ENCODE results near the gene KRTAP12-4.
"Not testable (repeated sequence)": the region's sequence is repeated elsewhere in the genome, so short reads cannot be mapped to it uniquely, and the experiment has no call there.

KRTAP12-4 gene

GRCh38 chr21:44700101-44701022 lies 45.9 kb upstream of the KRTAP12-4 start:
- DNase-seq (ENCODE audit: low read depth), result no peak
- TF ChIP-seq CTCF (IDR thresholded peaks at IDR 0.05; ENCODE audit: control insufficient read depth, insufficient read depth, low read depth, low read length, missing control alignments), result no peak
- no peak overlapping the region for H3K4me3 ChIP-seq (ENCODE audit: control insufficient read depth, low read depth, low read length)

- DNase-seq (ENCODE audit: low read depth), result no peak
- TF ChIP-seq CTCF (IDR thresholded peaks at IDR 0.05; ENCODE audit: control insufficient read depth, insufficient read depth, low read depth, low read length, missing control alignments), result no peak
- no peak overlapping the region for H3K4me3 ChIP-seq (ENCODE audit: control insufficient read depth, low read depth, low read length)
These were observed 45.1 kb upstream of the KRTAP12-4 start for GRCh38 chr21:44699502-44700001.

- no peak overlapping the region for H3K4me3 ChIP-seq (ENCODE audit: control insufficient read depth, low read depth, low read length)
- no peak for DNase-seq (ENCODE audit: low read depth)
- TF ChIP-seq CTCF (IDR thresholded peaks at IDR 0.05; ENCODE audit: control insufficient read depth, insufficient read depth, low read depth, low read length, missing control alignments), result no peak
These were observed 43.6 kb upstream of the KRTAP12-4 start for GRCh38 chr21:44697811-44698734.

- H3K4me3 ChIP-seq (ENCODE audit: control insufficient read depth, low read depth, low read length); DNase-seq (ENCODE audit: low read depth): not testable (repeated sequence)
These were observed 42.8 kb upstream of the KRTAP12-4 start, which contains the start of gene KRTAP10-12 for GRCh38 chr21:44697172-44697810. TSS of gene KRTAP10-12 (plus strand) at chr21:44697172. CDS start at chr21:44697202, 30 bp downstream.

GRCh38 chr21:44696572-44696971 lies 42.1 kb upstream of the KRTAP12-4 start:
- TF ChIP-seq CTCF (IDR thresholded peaks at IDR 0.05; ENCODE audit: control insufficient read depth, insufficient read depth, low read depth, low read length, missing control alignments), result no peak
- DNase-seq (ENCODE audit: low read depth), result no peak
- no peak overlapping the region for H3K4me3 ChIP-seq (ENCODE audit: control insufficient read depth, low read depth, low read length)

GRCh38 chr21:44695641-44696040 lies 41.2 kb upstream of the KRTAP12-4 start:
- TF ChIP-seq CTCF (IDR thresholded peaks at IDR 0.05; ENCODE audit: control insufficient read depth, insufficient read depth, low read depth, low read length, missing control alignments), result no peak
- no peak for DNase-seq (ENCODE audit: low read depth)
- H3K4me3 ChIP-seq (ENCODE audit: control insufficient read depth, low read depth, low read length), result no peak overlapping the region
